ENCODE data around the gene NR2C1.

DNA sequence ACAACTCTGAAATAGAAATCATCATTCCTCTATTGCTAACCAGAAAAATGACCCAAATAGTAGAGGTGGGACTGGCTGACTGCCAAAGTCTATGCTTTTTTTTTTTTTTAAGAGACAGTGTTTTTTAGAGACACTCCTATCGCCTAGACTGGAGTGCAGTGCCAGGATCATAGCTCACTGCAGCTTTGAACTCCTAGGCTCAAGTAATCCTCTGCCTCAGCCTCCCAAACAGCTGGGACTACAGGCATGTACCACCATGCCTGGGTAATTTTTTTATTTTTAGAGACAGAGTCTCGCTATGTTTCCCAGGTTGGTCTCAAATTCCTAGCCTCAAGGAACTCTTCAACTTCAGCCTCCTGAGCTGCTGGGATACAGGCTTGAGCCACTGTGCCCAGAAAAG, 19.2 kb downstream of the NR2C1 start:
- TF ChIP-seq POLR2A (IDR thresholded peaks at IDR 0.05; ENCODE audit: borderline replicate concordance, extremely low read depth, insufficient read depth, insufficient read length) (no peak), EZH2 (IDR thresholded peaks at IDR 0.05) (no peak), CEBPB (IDR thresholded peaks at IDR 0.05; ENCODE audit: low read depth) (no peak), ZNF274 (IDR thresholded peaks at IDR 0.05; ENCODE audit: low read depth, low read length) (no peak)
- TF ChIP-seq, protein P1, sequence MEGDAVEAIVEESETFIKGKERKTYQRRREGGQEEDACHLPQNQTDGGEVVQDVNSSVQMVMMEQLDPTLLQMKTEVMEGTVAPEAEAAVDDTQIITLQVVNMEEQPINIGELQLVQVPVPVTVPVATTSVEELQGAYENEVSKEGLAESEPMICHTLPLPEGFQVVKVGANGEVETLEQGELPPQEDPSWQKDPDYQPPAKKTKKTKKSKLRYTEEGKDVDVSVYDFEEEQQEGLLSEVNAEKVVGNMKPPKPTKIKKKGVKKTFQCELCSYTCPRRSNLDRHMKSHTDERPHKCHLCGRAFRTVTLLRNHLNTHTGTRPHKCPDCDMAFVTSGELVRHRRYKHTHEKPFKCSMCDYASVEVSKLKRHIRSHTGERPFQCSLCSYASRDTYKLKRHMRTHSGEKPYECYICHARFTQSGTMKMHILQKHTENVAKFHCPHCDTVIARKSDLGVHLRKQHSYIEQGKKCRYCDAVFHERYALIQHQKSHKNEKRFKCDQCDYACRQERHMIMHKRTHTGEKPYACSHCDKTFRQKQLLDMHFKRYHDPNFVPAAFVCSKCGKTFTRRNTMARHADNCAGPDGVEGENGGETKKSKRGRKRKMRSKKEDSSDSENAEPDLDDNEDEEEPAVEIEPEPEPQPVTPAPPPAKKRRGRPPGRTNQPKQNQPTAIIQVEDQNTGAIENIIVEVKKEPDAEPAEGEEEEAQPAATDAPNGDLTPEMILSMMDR (IDR thresholded peaks at IDR 0.05 in 2 of 3, conservative IDR thresholded peaks at IDR 0.05 in 1 of 3; ENCODE audit: borderline replicate concordance in 1 of 3, insufficient read depth in 1 of 3, low read depth in 2 of 3, low read length in 2 of 3): no peak
- TF ChIP-seq, protein P2, sequence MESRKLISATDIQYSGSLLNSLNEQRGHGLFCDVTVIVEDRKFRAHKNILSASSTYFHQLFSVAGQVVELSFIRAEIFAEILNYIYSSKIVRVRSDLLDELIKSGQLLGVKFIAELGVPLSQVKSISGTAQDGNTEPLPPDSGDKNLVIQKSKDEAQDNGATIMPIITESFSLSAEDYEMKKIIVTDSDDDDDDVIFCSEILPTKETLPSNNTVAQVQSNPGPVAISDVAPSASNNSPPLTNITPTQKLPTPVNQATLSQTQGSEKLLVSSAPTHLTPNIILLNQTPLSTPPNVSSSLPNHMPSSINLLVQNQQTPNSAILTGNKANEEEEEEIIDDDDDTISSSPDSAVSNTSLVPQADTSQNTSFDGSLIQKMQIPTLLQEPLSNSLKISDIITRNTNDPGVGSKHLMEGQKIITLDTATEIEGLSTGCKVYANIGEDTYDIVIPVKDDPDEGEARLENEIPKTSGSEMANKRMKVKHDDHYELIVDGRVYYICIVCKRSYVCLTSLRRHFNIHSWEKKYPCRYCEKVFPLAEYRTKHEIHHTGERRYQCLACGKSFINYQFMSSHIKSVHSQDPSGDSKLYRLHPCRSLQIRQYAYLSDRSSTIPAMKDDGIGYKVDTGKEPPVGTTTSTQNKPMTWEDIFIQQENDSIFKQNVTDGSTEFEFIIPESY (IDR thresholded peaks at IDR 0.05; ENCODE audit: extremely low read depth, insufficient replicate concordance, low read length): no peak
